Body of pancreas (tissue), 4 donors: ENCODE results near the gene ALDH3A1. TPM values are rescaled to one million over a fixed set of nuclear protein-coding genes. Genes with fewer than 3 reads are reported as not detected.

ENCODE experiments used
- ATAC-seq: fragments of 150-250 bp; one replicate; pipeline ENCODE4 v1.9.1; 2016
- DNase-seq, 4 donors: peaks; one replicate each; pipeline ENCODE4 v3.0.0-alpha.2; 2019
- H3K27ac ChIP-seq, 4 donors: fragments of 200-600 bp; sonication (generic); 1 replicate in 3 of 4; 2 replicates in 1 of 4; pipeline versions ENCODE4 v1.5.1 to v1.6.1; 2016 to 2019; ENCODE audit warnings: mild to moderate bottlenecking in 1 of 4, mixed read lengths in 1 of 4, moderate library complexity in 1 of 4
- H3K27me3 ChIP-seq, 2 donors: fragments of 200-600 bp; sonication (generic); one replicate each; pipeline ENCODE4 v1.6.0; 2016; ENCODE audit warnings: mild to moderate bottlenecking in 1 of 2
- H3K36me3 ChIP-seq, 2 donors: fragments of 200-600 bp; sonication (generic); replicated peaks in 1 of 2; 2 replicates each; pipeline ENCODE4 v1.5.1; 2016; ENCODE audit warnings: low read depth in 2 of 2; ENCODE audit not compliant: insufficient read depth in 1 of 2
- H3K4me1 ChIP-seq: fragments of 200-600 bp; sonication (generic); one replicate; pipeline ENCODE4 v1.6.0; 2016
- H3K4me3 ChIP-seq, 2 donors: fragments of 200-600 bp; sonication (generic); 1 replicate in 1 of 2; 2 replicates in 1 of 2; pipeline ENCODE4 v1.5.1; 2016 to 2019
- H3K9me3 ChIP-seq, 3 donors: fragments of 200-600 bp; sonication (generic); 1 replicate in 2 of 3; 2 replicates in 1 of 3; pipeline ENCODE4 v1.5.1; 2016
- POLR2A ChIP-seq, 3 donors: fragments of 450-650 bp; IDR thresholded peaks; one replicate each; pipeline ENCODE4 v1.6.1; 2016; ENCODE audit warnings: antibody characterized with exemption in 3 of 3, mild to moderate bottlenecking in 2 of 3
- whole genome bisulfite sequencing, 2 donors: methylation state at CpG; one replicate each; pipeline ENCODE4 v1.1.5; 2017; 5-methylcytosine and 5-hydroxymethylcytosine counted together
- intact Hi-C: fragments of 100-400 bp; cut with DNase I; formaldehyde crosslinking; loops from one replicate; pipeline ENCODE4 v1.15.1; 2023
- total RNA-seq, 2 donors: library from RNA; depleted of rRNA; stranded (reverse); fragments of >200 nt; gene quantifications; one replicate each; pipeline ENCODE4 v1.1.0, GENCODE V29; 2016
- TF ChIP-seq, protein P1 (sequence below), 7 experiments: fragments of 450-650 bp in 4 of 7; fragments of 200-600 bp in 3 of 7; sonication (generic) in 3 of 7; IDR thresholded peaks; one replicate each; pipeline ENCODE4 v1.5.1; 2016 to 2019; ENCODE audit warnings: antibody characterized with exemption in 7 of 7

ALDH3A1 gene
- total RNA-seq, 2 donors from 2014 or later, result 0.33 to 1.8 TPM

DNA sequence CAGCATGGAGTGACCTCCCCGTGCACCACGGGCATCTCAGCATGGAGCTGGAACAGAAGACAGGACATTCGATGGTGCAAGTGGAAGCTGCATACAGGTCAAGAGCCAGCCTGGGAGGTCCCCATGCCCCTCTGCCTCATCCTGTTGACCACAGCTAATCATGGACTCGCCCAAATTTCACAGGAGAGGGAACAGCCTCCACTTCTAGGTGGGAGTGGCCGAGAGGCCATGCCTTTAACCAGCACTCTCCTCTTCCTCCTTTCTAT is 28.0 kb downstream of the ALDH3A1 start:
- no peak overlapping the region for H3K27ac ChIP-seq
- no peaks in the 10 kb centered on the region for H3K9me3 ChIP-seq
- no peak for TF ChIP-seq POLR2A (IDR thresholded peaks at IDR 0.05)
- TF ChIP-seq, protein P1, sequence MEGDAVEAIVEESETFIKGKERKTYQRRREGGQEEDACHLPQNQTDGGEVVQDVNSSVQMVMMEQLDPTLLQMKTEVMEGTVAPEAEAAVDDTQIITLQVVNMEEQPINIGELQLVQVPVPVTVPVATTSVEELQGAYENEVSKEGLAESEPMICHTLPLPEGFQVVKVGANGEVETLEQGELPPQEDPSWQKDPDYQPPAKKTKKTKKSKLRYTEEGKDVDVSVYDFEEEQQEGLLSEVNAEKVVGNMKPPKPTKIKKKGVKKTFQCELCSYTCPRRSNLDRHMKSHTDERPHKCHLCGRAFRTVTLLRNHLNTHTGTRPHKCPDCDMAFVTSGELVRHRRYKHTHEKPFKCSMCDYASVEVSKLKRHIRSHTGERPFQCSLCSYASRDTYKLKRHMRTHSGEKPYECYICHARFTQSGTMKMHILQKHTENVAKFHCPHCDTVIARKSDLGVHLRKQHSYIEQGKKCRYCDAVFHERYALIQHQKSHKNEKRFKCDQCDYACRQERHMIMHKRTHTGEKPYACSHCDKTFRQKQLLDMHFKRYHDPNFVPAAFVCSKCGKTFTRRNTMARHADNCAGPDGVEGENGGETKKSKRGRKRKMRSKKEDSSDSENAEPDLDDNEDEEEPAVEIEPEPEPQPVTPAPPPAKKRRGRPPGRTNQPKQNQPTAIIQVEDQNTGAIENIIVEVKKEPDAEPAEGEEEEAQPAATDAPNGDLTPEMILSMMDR (IDR thresholded peaks at IDR 0.05), result no peak
- peaks cover 18% of the 10 kb centered on the region for H3K4me1 ChIP-seq
- H3K36me3 ChIP-seq, result no peaks in the 10 kb centered on the region
- intact Hi-C loops, result no loop called here
- ATAC-seq (no peak), DNase-seq (no peak)
- no peaks in the 10 kb centered on the region for H3K27me3 ChIP-seq
- H3K4me3 ChIP-seq, result no peak overlapping the region
- WGBS, 2 donors, result 43 to 55% methylated on average over 3 to 5 of the region's 5 CpGs

DNA sequence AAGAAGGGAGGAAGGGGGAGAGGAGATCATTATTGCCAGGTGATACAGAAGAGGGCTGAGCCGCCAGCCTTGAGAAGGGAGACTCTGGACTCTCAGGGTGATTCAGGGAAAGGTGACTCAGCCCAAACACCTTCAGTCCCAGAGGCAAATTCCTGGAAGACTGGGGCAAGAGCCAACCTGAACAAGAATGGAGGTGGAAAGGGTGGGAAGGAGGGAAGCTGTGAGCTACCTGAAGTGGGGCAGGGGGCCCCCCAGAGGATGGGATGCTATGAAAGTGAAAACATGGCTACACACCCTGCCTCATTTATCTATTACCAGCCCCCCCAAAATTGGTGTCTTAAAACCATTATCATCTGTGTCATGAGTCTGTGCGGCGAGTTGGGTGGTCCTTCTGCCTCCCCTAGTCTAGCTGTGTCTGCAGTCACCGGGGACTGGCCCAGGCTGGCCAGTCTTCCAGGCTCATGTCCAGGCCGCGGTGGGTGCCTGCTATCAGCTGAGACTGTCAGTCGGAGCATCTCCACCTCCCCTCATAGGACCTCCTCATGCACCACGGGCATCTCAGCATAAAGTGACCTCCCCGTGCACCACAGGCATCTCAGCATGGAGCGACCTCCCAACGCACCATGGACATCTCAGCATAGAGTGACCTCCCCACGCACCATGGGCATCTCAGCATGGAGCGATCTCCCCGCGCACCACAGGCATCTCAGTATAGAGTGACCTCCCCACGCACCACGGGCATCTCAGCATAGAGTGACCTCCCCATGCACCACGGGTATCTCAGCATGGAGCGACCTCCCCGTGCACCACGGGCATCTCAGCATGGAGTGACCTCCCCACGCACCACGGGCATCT is 28.5 kb downstream of the ALDH3A1 start:
- H3K9me3 ChIP-seq, result no peaks in the 10 kb centered on the region
- ATAC-seq (no peak), DNase-seq (no peak)
- peaks cover 20% of the 10 kb centered on the region for H3K4me1 ChIP-seq
- H3K36me3 ChIP-seq, result no peaks in the 10 kb centered on the region
- WGBS, 2 donors, result 77 to 85% methylated on average over 11 to 22 of the region's 23 CpGs
- H3K4me3 ChIP-seq, result no peak overlapping the region
- TF ChIP-seq, protein P1 (IDR thresholded peaks at IDR 0.05), result no peak
- TF ChIP-seq POLR2A (IDR thresholded peaks at IDR 0.05), result no peak
- H3K27ac ChIP-seq, result no peak overlapping the region
- H3K27me3 ChIP-seq, result no peaks in the 10 kb centered on the region
- intact Hi-C loops, result no loop called here

DNA sequence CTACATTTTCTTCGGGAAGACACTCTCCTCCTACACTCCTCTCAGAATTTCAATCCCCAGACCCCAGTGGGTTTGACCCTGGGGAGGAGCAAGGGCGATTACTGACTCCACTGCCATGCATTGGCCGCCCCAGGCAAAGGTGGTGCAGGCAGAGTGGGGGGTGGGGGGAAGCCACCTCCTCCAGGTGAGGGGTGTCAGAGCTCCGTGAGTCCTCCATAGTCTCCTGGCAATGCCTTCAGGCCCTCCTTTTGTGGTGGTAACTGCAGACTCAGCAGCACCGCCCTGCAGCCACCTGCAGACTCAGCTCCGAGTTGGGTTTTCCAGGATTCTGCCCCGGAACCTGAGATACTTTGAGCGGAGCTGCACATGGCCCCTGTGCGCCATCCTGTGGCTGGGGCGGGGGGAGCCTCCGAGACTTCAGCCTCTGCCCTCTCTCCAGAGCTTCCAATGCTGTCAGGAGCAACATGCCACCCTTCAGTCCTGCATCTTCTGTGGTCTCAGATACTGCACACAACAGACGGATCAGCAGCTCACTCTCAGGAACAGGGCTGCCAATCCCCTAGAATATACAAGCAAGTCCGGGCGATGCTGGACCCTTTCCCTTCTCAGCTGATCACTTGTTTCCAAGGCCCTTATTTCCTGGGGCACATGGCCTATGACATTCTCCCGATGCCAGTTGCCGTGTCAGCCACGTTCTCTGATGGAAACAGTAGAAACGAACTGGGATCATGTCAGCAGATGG is 29.3 kb downstream of the ALDH3A1 start:
- peak; percentile 36 to 60 (median 42) for DNase-seq
- Histone ChIP-seq H3K4me3 (no peak overlapping the region), H3K27ac (no peak overlapping the region), H3K27me3 (no peaks in the 10 kb centered on the region), H3K4me1 (peaks cover 18% of the 10 kb centered on the region), H3K9me3 (no peaks in the 10 kb centered on the region), H3K36me3 (no peaks in the 10 kb centered on the region)
- intact Hi-C loops, result no loop called here
- 63 to 67% methylated on average over 12 to 18 of the region's 18 CpGs for WGBS, 2 donors
- no peak for TF ChIP-seq POLR2A (IDR thresholded peaks at IDR 0.05)
- TF ChIP-seq, protein P1 (IDR thresholded peaks at IDR 0.05), result peak in 5 of 7 experiments; percentile 6 to 52 (median 36)
- no peak for ATAC-seq

DNA sequence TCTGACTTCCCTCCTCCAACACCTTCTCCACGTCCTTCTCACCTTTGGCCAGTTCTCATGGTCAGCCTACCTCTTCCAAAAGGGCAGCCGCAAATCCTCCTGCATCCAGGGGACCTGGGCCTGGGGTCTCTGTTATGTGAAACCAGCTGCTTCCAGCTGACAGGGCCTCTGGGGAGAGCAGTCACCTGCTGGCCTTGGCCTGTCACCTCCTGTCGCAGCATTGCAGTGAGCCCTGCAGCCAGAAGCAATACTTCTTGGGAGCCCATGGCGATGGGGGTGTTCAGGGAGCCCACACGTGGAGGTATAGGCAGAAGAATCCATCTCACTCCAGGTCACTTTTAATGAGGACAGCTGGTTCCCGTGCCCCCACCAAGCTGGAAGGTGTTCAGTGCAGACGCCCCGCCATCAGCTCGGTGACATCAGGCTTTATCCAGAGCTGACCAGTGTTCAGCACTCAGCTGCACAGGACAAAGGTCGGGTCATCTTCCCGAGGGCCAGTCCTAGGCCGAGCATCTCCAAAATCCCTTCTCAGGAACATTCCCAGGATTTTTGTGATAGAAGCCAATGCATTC is 30.0 kb downstream of the ALDH3A1 start:
- Histone ChIP-seq H3K4me3 (no peak overlapping the region), H3K27ac (no peak overlapping the region), H3K36me3 (no peaks in the 10 kb centered on the region), H3K27me3 (no peaks in the 10 kb centered on the region), H3K9me3 (no peaks in the 10 kb centered on the region), H3K4me1 (peaks cover 18% of the 10 kb centered on the region)
- intact Hi-C loops, result no loop called here
- WGBS, 2 donors, result 69 to 73% methylated on average over 3 to 12 of the region's 12 CpGs
- DNase-seq (no peak), ATAC-seq (no peak)
- TF ChIP-seq, protein P1 (IDR thresholded peaks at IDR 0.05), result no peak
- TF ChIP-seq POLR2A (IDR thresholded peaks at IDR 0.05), result no peak
